ENCODE measurements around the gene ATP6AP1.
"Not testable (repeated sequence)": the region's sequence is repeated elsewhere in the genome, so short reads cannot be mapped to it uniquely, and the experiment has no call there.

Gene ATP6AP1

GRCh38 chrX:154399527-154400368 lies 28.7 kb upstream of the ATP6AP1 start:
- peak; percentile 54 for DNase-seq

GRCh38 chrX:154400369-154400817 lies 28.1 kb upstream of the ATP6AP1 start:
- DNase-seq: not testable (repeated sequence)

- no peak for DNase-seq
Observed at GRCh38 chrX:154401045-154401799, 27.3 kb upstream of the ATP6AP1 start.

- no peak for DNase-seq
Observed at GRCh38 chrX:154401918-154402621, 26.4 kb upstream of the ATP6AP1 start.

GRCh38 chrX:154402622-154403127 lies 25.8 kb upstream of the ATP6AP1 start:
- DNase-seq: no peak

GRCh38 chrX:154403192-154403591 lies 25.3 kb upstream of the ATP6AP1 start:
- DNase-seq: no peak

GRCh38 chrX:154403858-154404257 lies 24.6 kb upstream of the ATP6AP1 start:
- DNase-seq: no peak

- DNase-seq: no peak
Observed at GRCh38 chrX:154404625-154405192, 23.8 kb upstream of the ATP6AP1 start.

- DNase-seq: no peak
Observed at GRCh38 chrX:154408659-154409221, 19.7 kb upstream of the ATP6AP1 start.

GRCh38 chrX:154409222-154409871 lies 19.1 kb upstream of the ATP6AP1 start, which contains the start of gene DNASE1L1:
Gene DNASE1L1 (minus strand): TSS chrX:154409254. CDS start chrX:154405568, 3,686 bp downstream.
- DNase-seq: peak; percentile 30

- DNase-seq: peak; percentile 65
Observed at GRCh38 chrX:154411981-154412340, 16.5 kb upstream of the ATP6AP1 start.

GRCh38 chrX:154412468-154412867 lies 16.0 kb upstream of the ATP6AP1 start:
- DNase-seq: peak; percentile 58

GRCh38 chrX:154413142-154413541 lies 15.3 kb upstream of the ATP6AP1 start:
- DNase-seq: no peak

- no peak for DNase-seq
Observed at GRCh38 chrX:154417157-154417556, 11.3 kb upstream of the ATP6AP1 start.

- DNase-seq: no peak
Observed at GRCh38 chrX:154419189-154419588, 9.3 kb upstream of the ATP6AP1 start.

- no peak for DNase-seq
Observed at GRCh38 chrX:154419688-154420401, 8.6 kb upstream of the ATP6AP1 start.

- no peak for DNase-seq
Observed at GRCh38 chrX:154420402-154420756, 8.1 kb upstream of the ATP6AP1 start.

GRCh38 chrX:154426916-154427770 lies 1.3 kb upstream of the ATP6AP1 start:
- no peak for DNase-seq

- no peak for DNase-seq
Observed at GRCh38 chrX:154429711-154430110, 1.2 kb downstream of the ATP6AP1 start.

- DNase-seq: no peak
Observed at GRCh38 chrX:154430479-154430878, 2.0 kb downstream of the ATP6AP1 start.
